Smooth muscle cell (in vitro differentiated cells): ENCODE data around the gene PPM1D. TPM values are rescaled to one million over a fixed set of nuclear protein-coding genes. Genes with fewer than 3 reads are reported as not detected.
"Not testable (repeated sequence)": the region's sequence is repeated elsewhere in the genome, so short reads cannot be mapped to it uniquely, and the experiment has no call there.

Experiments
- DNase-seq: peaks from one replicate; lab custom pipeline; 2025; ENCODE audit not compliant: unreplicated experiment; lab: John Stamatoyannopoulos, UW
- H2AFZ ChIP-seq: fragments of 200-600 bp; sonication (generic); 2 replicates; pipeline ENCODE4 v1.6.0; 2016; ENCODE audit warnings: antibody characterized with exemption, low read depth, mild to moderate bottlenecking
- H3F3A ChIP-seq: fragments of 200-600 bp; sonication (generic); 2 replicates; pipeline ENCODE4 v1.6.0; 2017; ENCODE audit warnings: antibody characterized with exemption, low read depth
- H3K27ac ChIP-seq: fragments of 200-600 bp; sonication (generic); 2 replicates; pipeline ENCODE4 v1.5.1; 2016; ENCODE audit warnings: low read depth, mild to moderate bottlenecking
- H3K27me3 ChIP-seq: fragments of 200-600 bp; sonication (generic); 2 replicates; pipeline ENCODE4 v1.6.1; 2016; ENCODE audit warnings: low read depth, mild to moderate bottlenecking
- H3K36me3 ChIP-seq: fragments of 200-600 bp; sonication (generic); 2 replicates; pipeline ENCODE4 v1.5.1; 2016; ENCODE audit warnings: low read depth
- H3K4me1 ChIP-seq: fragments of 200-600 bp; sonication (generic); 2 replicates; pipeline ENCODE4 v1.5.1; 2016; ENCODE audit warnings: low read depth
- H3K4me2 ChIP-seq: fragments of 200-600 bp; sonication (generic); 2 replicates; pipeline ENCODE4 v1.6.0; 2016; ENCODE audit warnings: mild to moderate bottlenecking
- H3K4me3 ChIP-seq: fragments of 200-600 bp; sonication (generic); 2 replicates; pipeline ENCODE4 v1.5.1; 2016; ENCODE audit warnings: mild to moderate bottlenecking
- H3K79me2 ChIP-seq: fragments of 200-600 bp; sonication (generic); 2 replicates; pipeline ENCODE4 v1.6.0; 2016; ENCODE audit warnings: low read depth, mild to moderate bottlenecking
- H3K9ac ChIP-seq: fragments of 200-600 bp; sonication (generic); 2 replicates; pipeline ENCODE4 v1.6.0; 2016; ENCODE audit warnings: low read depth
- H3K9me3 ChIP-seq: fragments of 200-600 bp; sonication (generic); replicated peaks from 2 replicates; pipeline ENCODE4 v1.5.1; 2016; ENCODE audit warnings: low read depth
- H4K20me1 ChIP-seq: fragments of 200-600 bp; sonication (generic); 2 replicates; pipeline ENCODE4 v1.6.0; 2016; ENCODE audit warnings: low read depth
- WGBS: methylation state at CpG from one replicate; pipeline ENCODE4 v1.1.7; 2016; ENCODE audit warnings: low lambda C conversion rate; 5-methylcytosine and 5-hydroxymethylcytosine counted together
- polyA plus RNA-seq: library from polyadenylated mRNA; unstranded; fragments of >200 nt; fragmentation: Nextera tagmentation; extraction: Ambion mirVana; gene quantifications from 2 replicates; pipeline ENCODE4 v1.2.1, GENCODE V29; 2016
- total RNA-seq: library from RNA; depleted of rRNA; stranded (reverse); fragments of >200 nt; gene quantifications from 2 replicates; pipeline ENCODE4 v1.2.3, GENCODE V29; 2014
- TF ChIP-seq, protein P1 (sequence below): fragments of 200-600 bp; sonication (generic); IDR thresholded peaks from 2 replicates; pipeline ENCODE4 v1.5.1; 2017; ENCODE audit warnings: borderline replicate concordance, mild to moderate bottlenecking, antibody characterized with exemption; ENCODE audit not compliant: insufficient read depth, poor library complexity, severe bottlenecking

The PPM1D gene
- total RNA-seq (12.9 and 18.5 TPM in 2 replicates), polyA plus RNA-seq (10.0 and 12.9 TPM in 2 replicates)

DNA sequence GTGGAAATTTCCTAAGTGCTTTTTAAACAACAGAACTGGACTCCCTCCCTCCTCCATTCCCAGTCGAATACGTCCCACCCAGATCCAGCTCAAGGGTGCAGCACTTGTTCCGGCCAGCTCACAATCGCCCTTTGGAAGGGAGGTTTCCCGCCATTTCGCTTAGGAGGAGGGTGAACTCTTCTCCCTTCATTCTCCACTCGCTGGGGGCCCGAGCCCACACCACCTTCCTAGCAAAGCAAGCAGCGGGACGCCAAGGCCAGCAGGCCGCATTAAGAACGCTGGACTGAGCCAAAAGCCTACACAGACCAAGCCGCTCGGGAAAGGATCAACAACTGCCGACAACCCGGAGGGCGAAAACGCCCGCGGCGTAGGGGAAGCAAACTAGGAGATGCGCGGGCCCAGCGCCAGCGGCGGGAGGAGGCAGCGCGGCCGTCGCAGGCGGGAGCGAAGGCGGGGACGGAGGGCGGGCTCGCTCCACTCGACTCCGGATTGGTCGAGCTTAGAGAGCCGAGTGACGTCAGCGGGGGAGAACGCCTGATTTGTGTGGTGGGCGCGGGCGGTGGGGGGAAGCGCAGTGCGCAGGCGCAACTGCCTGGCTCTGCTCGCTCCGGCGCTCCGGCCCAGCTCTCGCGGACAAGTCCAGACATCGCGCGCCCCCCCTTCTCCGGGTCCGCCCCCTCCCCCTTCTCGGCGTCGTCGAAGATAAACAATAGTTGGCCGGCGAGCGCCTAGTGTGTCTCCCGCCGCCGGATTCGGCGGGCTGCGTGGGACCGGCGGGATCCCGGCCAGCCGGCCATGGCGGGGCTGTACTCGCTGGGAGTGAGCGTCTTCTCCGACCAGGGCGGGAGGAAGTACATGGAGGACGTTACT, at the start of gene PPM1D:
TSS of gene PPM1D (plus strand) at position 574 of the 870 bp plus-strand sequence. CDS start at position 796, 222 bp downstream.
- peaks cover 45% of the 10 kb centered on the region for H3K79me2 ChIP-seq
- H3K4me2 ChIP-seq, result peak within 1 kb of the TSS; percentile 98
- peaks cover 41% of the 10 kb centered on the region for H4K20me1 ChIP-seq
- peak within 1 kb of the TSS; percentile 67 for H3K4me3 ChIP-seq
- peak; percentile 95 for DNase-seq
- H3K9me3 ChIP-seq, result no peaks in the 10 kb centered on the region
- WGBS, result under 1% methylated on average over 62 of the region's 83 CpGs
- no peaks in the 10 kb centered on the region for H3K36me3 ChIP-seq
- peak within 1 kb of the TSS; percentile 99 for H2AFZ ChIP-seq
- H3K4me1 ChIP-seq, result peaks cover 6% of the 10 kb centered on the region
- TF ChIP-seq, protein P1, sequence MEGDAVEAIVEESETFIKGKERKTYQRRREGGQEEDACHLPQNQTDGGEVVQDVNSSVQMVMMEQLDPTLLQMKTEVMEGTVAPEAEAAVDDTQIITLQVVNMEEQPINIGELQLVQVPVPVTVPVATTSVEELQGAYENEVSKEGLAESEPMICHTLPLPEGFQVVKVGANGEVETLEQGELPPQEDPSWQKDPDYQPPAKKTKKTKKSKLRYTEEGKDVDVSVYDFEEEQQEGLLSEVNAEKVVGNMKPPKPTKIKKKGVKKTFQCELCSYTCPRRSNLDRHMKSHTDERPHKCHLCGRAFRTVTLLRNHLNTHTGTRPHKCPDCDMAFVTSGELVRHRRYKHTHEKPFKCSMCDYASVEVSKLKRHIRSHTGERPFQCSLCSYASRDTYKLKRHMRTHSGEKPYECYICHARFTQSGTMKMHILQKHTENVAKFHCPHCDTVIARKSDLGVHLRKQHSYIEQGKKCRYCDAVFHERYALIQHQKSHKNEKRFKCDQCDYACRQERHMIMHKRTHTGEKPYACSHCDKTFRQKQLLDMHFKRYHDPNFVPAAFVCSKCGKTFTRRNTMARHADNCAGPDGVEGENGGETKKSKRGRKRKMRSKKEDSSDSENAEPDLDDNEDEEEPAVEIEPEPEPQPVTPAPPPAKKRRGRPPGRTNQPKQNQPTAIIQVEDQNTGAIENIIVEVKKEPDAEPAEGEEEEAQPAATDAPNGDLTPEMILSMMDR, result no peak
- H3F3A ChIP-seq, result no peaks in the 10 kb centered on the region
- peak within 1 kb of the TSS; percentile 95 for H3K9ac ChIP-seq
- H3K27me3 ChIP-seq, result no peaks in the 10 kb centered on the region
- H3K27ac ChIP-seq, result peak within 1 kb of the TSS; percentile 90

DNA sequence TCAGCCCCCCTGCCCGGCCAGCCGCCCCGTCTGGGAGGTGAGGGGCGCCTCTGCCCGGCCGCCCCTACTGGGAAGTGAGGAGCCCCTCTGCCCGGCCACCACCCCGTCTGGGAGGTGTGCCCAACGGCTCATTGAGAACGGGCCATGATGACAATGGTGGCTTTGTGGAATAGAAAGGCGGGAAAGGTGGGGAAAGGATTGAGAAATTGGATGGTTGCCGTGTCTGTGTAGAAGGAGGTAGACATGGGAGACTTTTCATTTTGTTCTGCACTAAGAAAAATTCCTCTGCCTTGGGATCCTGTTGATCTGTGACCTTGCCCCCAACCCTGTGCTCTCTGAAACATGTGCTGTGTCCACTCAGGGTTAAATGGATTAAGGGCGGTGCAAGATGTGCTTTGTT, 47.7 kb upstream of the PPM1D start:
- H4K20me1 ChIP-seq, H3K9me3 ChIP-seq: not testable (repeated sequence)
- WGBS, result 97% methylated on average over 10 of the region's 13 CpGs

GRCh38 chr17:60554377-60554788, 45.6 kb upstream of the PPM1D start:
- H3K4me3 ChIP-seq, result no peak overlapping the region
- no peak overlapping the region for H3K27ac ChIP-seq
- no peak overlapping the region for H3K4me2 ChIP-seq
- DNase-seq, result no peak
- H3K27me3 ChIP-seq, result no peaks in the 10 kb centered on the region
- peaks cover 8% of the 10 kb centered on the region for H3F3A ChIP-seq
- H2AFZ ChIP-seq, result no peak overlapping the region
- TF ChIP-seq, protein P1, result no peak
- H3K36me3 ChIP-seq, result no peaks in the 10 kb centered on the region
- no peak overlapping the region for H3K9ac ChIP-seq
- H3K79me2 ChIP-seq, result no peaks in the 10 kb centered on the region
- WGBS, result 75% methylated on average over 2 of the region's 2 CpGs
- H3K4me1 ChIP-seq, result no peaks in the 10 kb centered on the region
- H3K9me3 ChIP-seq, result no peaks in the 10 kb centered on the region
- no peaks in the 10 kb centered on the region for H4K20me1 ChIP-seq

More for the DNA sequence above, 47.7 kb upstream of the PPM1D start:
- DNase-seq, H3K4me1 ChIP-seq, H3K36me3 ChIP-seq, H3F3A ChIP-seq, H3K27ac ChIP-seq, H3K4me2 ChIP-seq, H2AFZ ChIP-seq, H3K27me3 ChIP-seq, H3K9ac ChIP-seq, H3K79me2 ChIP-seq, H3K4me3 ChIP-seq: not testable (repeated sequence)

DNA sequence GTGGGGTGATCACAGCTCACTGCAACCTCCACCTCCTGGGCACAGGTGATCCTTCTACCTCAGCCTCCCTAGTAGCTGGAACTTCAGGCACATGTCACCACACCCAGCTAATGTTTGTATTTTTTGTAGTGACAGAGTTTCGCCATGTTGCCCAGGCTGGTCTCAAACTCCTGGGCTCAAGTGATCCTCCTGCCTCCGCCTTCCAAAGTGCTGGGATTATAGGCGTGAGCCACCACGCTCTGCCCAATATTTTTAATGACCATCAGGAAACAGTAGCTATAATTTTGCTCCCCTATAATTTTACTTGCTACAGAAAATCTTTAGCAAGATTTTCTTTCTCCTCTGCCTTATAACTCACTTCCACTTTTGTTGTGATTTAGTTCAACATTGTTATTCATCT, 44.2 kb upstream of the PPM1D start:
- Histone ChIP-seq H3K9me3 (no peaks in the 10 kb centered on the region), H3K36me3 (no peaks in the 10 kb centered on the region), H3K79me2 (no peaks in the 10 kb centered on the region), H3F3A (peaks cover 8% of the 10 kb centered on the region), H3K4me2 (no peak overlapping the region), H3K9ac (no peak overlapping the region), H4K20me1 (no peaks in the 10 kb centered on the region), H3K27me3 (no peaks in the 10 kb centered on the region), H3K27ac (no peak overlapping the region), H3K4me3 (no peak overlapping the region), H2AFZ (no peak overlapping the region), H3K4me1 (no peaks in the 10 kb centered on the region)
- WGBS, result 95% methylated on average over 4 of the region's 4 CpGs
- DNase-seq, result no peak
- TF ChIP-seq, protein P1, result no peak
